Measurements from ENCODE around the gene PDX1. TPM values are rescaled to one million over a fixed set of nuclear protein-coding genes. Genes with fewer than 3 reads are reported as not detected.

The PDX1 gene
- polyA plus RNA-seq, 1 donor from 2014 or later = not detected

DNA sequence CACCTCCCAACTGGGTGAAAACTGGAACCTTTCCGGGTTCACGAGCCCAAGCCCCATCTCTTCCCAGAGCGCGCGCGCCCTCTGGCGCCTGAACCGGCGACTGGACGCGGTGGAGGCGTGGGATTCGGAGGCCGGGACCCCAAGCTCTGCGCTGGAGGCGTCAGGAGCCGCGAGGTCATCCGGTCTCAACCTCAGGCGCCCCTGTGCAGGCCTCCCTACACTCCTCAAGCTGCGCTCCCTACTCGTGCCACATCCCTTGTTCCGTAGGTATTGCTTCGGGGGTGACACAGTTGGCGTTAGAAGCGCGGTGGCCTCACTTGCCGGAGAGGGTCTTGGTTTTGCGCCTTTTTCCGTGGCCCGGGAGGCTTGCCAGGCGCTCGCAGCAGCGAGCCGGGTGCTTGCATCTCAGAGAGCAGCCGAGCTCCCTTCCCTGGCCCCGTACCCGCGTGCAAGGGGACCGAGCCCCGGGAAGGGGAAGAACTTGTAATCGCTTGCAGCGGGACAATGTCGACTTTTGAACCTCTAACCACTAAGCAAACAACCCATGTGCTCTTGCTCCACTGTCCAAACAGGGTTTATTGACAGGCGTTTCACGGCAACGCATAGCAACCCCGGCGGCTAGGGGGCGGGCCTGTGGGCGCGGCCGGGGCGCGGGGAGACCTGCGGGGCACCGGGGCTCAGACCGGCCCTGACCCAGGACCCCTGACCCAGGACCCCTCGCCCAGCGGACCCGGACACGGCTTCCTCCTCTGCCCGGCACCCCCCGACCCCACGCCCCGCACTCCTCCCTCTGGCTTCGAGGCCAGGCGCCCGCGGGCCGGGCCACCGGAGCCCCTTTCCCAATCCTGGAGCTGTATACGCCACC, 40.8 kb downstream of the PDX1 start:
- Histone ChIP-seq H3K79me2 (replicated peaks; ENCODE audit: insufficient read depth, low read length) (no peaks in the 10 kb centered on the region), H4K20me1 (ENCODE audit: insufficient read depth) (no peaks in the 10 kb centered on the region), H3K9me2 (ENCODE audit: insufficient read depth, low read length) (no peaks in the 10 kb centered on the region), H3F3A (ENCODE audit: insufficient read depth, low read length, poor library complexity, severe bottlenecking) (no peaks in the 10 kb centered on the region), H3K4me3 (ENCODE audit: low read length) (peak overlapping the region; percentile 41), H2AFZ (ENCODE audit: low read depth, low read length) (no peak overlapping the region), H3K27me3 (ENCODE audit: insufficient read depth, low read depth, low read length) (peaks cover 100% of the 10 kb centered on the region), H3K4me2 (ENCODE audit: low read length) (no peak overlapping the region), H3K36me3 (ENCODE audit: insufficient read depth, low read length) (no peaks in the 10 kb centered on the region), H3K9me3 (ENCODE audit: low read length) (no peaks in the 10 kb centered on the region), H3K27ac (ENCODE audit: low read length) (no peak overlapping the region), H3K9ac (ENCODE audit: low read length) (no peak overlapping the region)
- no peak for TF ChIP-seq MXI1 (conservative IDR thresholded peaks at IDR 0.05; ENCODE audit: poor library complexity, severe bottlenecking)
- peak; percentile 39 for TF ChIP-seq SMC3 (conservative IDR thresholded peaks at IDR 0.05; ENCODE audit: poor library complexity)
- no peak for TF ChIP-seq EP300 (conservative IDR thresholded peaks at IDR 0.05; ENCODE audit: poor library complexity, severe bottlenecking)
- TF ChIP-seq POLR2AphosphoS5 (IDR thresholded peaks at IDR 0.05) = no peak
- TF ChIP-seq, protein P1, sequence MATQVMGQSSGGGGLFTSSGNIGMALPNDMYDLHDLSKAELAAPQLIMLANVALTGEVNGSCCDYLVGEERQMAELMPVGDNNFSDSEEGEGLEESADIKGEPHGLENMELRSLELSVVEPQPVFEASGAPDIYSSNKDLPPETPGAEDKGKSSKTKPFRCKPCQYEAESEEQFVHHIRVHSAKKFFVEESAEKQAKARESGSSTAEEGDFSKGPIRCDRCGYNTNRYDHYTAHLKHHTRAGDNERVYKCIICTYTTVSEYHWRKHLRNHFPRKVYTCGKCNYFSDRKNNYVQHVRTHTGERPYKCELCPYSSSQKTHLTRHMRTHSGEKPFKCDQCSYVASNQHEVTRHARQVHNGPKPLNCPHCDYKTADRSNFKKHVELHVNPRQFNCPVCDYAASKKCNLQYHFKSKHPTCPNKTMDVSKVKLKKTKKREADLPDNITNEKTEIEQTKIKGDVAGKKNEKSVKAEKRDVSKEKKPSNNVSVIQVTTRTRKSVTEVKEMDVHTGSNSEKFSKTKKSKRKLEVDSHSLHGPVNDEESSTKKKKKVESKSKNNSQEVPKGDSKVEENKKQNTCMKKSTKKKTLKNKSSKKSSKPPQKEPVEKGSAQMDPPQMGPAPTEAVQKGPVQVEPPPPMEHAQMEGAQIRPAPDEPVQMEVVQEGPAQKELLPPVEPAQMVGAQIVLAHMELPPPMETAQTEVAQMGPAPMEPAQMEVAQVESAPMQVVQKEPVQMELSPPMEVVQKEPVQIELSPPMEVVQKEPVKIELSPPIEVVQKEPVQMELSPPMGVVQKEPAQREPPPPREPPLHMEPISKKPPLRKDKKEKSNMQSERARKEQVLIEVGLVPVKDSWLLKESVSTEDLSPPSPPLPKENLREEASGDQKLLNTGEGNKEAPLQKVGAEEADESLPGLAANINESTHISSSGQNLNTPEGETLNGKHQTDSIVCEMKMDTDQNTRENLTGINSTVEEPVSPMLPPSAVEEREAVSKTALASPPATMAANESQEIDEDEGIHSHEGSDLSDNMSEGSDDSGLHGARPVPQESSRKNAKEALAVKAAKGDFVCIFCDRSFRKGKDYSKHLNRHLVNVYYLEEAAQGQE (IDR thresholded peaks at IDR 0.05; ENCODE audit: borderline replicate concordance) = no peak
- TF ChIP-seq RAD21 (conservative IDR thresholded peaks at IDR 0.05) = no peak
- TF ChIP-seq TAF1 (IDR thresholded peaks at IDR 0.05; ENCODE audit: low read depth) = no peak
- TF ChIP-seq, protein P2, sequence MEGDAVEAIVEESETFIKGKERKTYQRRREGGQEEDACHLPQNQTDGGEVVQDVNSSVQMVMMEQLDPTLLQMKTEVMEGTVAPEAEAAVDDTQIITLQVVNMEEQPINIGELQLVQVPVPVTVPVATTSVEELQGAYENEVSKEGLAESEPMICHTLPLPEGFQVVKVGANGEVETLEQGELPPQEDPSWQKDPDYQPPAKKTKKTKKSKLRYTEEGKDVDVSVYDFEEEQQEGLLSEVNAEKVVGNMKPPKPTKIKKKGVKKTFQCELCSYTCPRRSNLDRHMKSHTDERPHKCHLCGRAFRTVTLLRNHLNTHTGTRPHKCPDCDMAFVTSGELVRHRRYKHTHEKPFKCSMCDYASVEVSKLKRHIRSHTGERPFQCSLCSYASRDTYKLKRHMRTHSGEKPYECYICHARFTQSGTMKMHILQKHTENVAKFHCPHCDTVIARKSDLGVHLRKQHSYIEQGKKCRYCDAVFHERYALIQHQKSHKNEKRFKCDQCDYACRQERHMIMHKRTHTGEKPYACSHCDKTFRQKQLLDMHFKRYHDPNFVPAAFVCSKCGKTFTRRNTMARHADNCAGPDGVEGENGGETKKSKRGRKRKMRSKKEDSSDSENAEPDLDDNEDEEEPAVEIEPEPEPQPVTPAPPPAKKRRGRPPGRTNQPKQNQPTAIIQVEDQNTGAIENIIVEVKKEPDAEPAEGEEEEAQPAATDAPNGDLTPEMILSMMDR (IDR thresholded peaks at IDR 0.05; ENCODE audit: poor library complexity, severe bottlenecking) = peak; percentile 56
- TF ChIP-seq EZH2 (IDR thresholded peaks at IDR 0.05; ENCODE audit: borderline replicate concordance, insufficient read depth, low read length, poor library complexity, severe bottlenecking) = peak; percentile 83

DNA sequence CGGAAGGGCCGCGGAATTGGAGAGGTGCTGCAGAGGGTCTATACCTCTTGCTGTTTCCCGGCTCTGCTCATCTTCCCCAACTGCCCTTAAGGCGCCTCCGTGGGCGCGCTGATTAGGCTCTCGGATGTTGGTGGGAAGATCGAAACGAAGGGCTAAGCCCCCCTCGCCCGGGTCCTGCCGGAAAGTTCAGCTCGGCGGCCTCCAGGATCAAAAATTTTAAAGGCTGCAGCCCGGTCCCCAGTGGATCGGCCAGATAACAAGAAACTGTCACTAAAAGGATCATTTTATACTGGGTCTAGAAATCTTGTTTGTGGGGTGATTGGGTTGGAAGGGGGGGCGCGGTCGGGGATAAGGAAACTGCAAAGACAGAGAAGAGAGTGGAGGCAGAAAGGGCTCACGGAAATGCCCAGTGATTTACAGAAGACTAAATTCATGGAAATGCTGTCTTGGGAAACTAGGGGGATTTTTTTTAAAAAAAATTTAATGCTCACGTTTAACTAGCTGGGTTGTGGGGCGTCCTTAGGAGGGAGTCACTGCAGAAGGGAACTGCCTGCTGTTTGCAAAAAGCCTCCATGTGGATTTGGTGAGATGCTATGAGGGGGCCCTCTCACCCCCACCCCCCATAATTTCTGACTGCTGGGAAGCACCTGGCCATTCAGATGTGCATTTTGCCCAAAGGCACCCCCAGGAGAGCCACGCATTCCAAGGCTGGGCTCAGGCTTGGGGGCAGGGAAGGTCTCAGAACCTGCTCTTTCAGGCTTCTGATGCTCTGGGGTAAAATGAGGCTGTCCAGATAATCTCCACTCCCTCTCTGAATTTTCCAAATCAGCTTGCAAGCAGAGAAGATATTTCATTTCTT, 41.7 kb downstream of the PDX1 start:
- no peak overlapping the region for H3K27ac ChIP-seq (ENCODE audit: low read length)
- no peak overlapping the region for H3K4me2 ChIP-seq (ENCODE audit: low read length)
- H2AFZ ChIP-seq (ENCODE audit: low read depth, low read length) = no peak overlapping the region
- no peak overlapping the region for H3K9ac ChIP-seq (ENCODE audit: low read length)
- H4K20me1 ChIP-seq (ENCODE audit: insufficient read depth) = no peaks in the 10 kb centered on the region
- H3K79me2 ChIP-seq (replicated peaks; ENCODE audit: insufficient read depth, low read length) = no peaks in the 10 kb centered on the region
- peaks cover 100% of the 10 kb centered on the region for H3K27me3 ChIP-seq (ENCODE audit: insufficient read depth, low read depth, low read length)
- TF ChIP-seq TAF1 (IDR thresholded peaks at IDR 0.05; ENCODE audit: low read depth) (no peak), EZH2 (IDR thresholded peaks at IDR 0.05; ENCODE audit: borderline replicate concordance, insufficient read depth, low read length, poor library complexity, severe bottlenecking) (peak; percentile 39), MXI1 (conservative IDR thresholded peaks at IDR 0.05; ENCODE audit: poor library complexity, severe bottlenecking) (no peak)
- no peaks in the 10 kb centered on the region for H3K9me3 ChIP-seq (ENCODE audit: low read length)
- no peaks in the 10 kb centered on the region for H3K36me3 ChIP-seq (ENCODE audit: insufficient read depth, low read length)
- no peaks in the 10 kb centered on the region for H3K9me2 ChIP-seq (ENCODE audit: insufficient read depth, low read length)
- H3F3A ChIP-seq (ENCODE audit: insufficient read depth, low read length, poor library complexity, severe bottlenecking) = no peaks in the 10 kb centered on the region
- no peak overlapping the region for H3K4me3 ChIP-seq (ENCODE audit: low read length)
